Thymus (tissue), 11 donors: ENCODE measurements around the gene FLT4. TPM values are rescaled to one million over a fixed set of nuclear protein-coding genes. Genes with fewer than 3 reads are reported as not detected.
A peak's percentile ranks its signal among the peaks of the same experiment; 100 is the strongest.

ENCODE experiments used
- DNase-seq, 9 donors: peaks; one replicate each; pipeline ENCODE4 v3.0.0-alpha.2; 2013; ENCODE audit warnings: low spot score in 9 of 9, low read depth in 6 of 9, missing footprints in 1 of 9
- H3K27ac ChIP-seq, 2 donors: one replicate each; pipeline ENCODE4 v1.5.1; 2013; ENCODE audit warnings: control low read depth in 1 of 2, low read depth in 1 of 2, low read length in 1 of 2, mild to moderate bottlenecking in 1 of 2, moderate library complexity in 1 of 2
- H3K27me3 ChIP-seq, 2 donors: one replicate each; pipeline ENCODE4 v1.5.1; 2013; ENCODE audit warnings: low read length in 1 of 2; ENCODE audit not compliant: control insufficient read depth in 2 of 2, insufficient read depth in 1 of 2
- H3K36me3 ChIP-seq, 2 donors: one replicate each; pipeline ENCODE4 v1.5.1; 2013; ENCODE audit warnings: low read length in 1 of 2, mild to moderate bottlenecking in 1 of 2, moderate library complexity in 1 of 2; ENCODE audit not compliant: control insufficient read depth in 2 of 2, insufficient read depth in 2 of 2
- H3K4me1 ChIP-seq, 2 donors: one replicate each; pipeline ENCODE4 v1.5.1; 2013; ENCODE audit warnings: low read length in 2 of 2; ENCODE audit not compliant: control insufficient read depth in 2 of 2, insufficient read depth in 2 of 2
- H3K4me3 ChIP-seq, 2 donors: one replicate each; pipeline ENCODE4 v1.5.1; 2013; ENCODE audit warnings: low read length in 2 of 2, control low read depth in 1 of 2, mild to moderate bottlenecking in 1 of 2
- H3K9me3 ChIP-seq, 2 donors: one replicate each; pipeline ENCODE4 v1.5.1; 2013; ENCODE audit warnings: low read length in 1 of 2, mild to moderate bottlenecking in 1 of 2; ENCODE audit not compliant: control insufficient read depth in 2 of 2, insufficient read depth in 1 of 2
- WGBS: extraction: QIAGEN DNeasy Blood & Tissue Kit; methylation state at CpG from one replicate; pipeline ENCODE4 v1.1.7; 2013; 5-methylcytosine and 5-hydroxymethylcytosine counted together
- polyA plus RNA-seq: library from polyadenylated mRNA; stranded (reverse); fragments of 200-250 nt; gene quantifications from one replicate; pipeline ENCODE4 v1.2.3, GENCODE V29; 2013
- total RNA-seq: library from RNA; stranded (reverse); fragments of 120-200 nt; gene quantifications from one replicate; pipeline ENCODE4 v1.2.4, GENCODE V29; 2013
- donor health status: healthy.

Gene FLT4
- total and polyA plus RNA-seq, 2 donors: 1.0 to 3.4 TPM

DNA sequence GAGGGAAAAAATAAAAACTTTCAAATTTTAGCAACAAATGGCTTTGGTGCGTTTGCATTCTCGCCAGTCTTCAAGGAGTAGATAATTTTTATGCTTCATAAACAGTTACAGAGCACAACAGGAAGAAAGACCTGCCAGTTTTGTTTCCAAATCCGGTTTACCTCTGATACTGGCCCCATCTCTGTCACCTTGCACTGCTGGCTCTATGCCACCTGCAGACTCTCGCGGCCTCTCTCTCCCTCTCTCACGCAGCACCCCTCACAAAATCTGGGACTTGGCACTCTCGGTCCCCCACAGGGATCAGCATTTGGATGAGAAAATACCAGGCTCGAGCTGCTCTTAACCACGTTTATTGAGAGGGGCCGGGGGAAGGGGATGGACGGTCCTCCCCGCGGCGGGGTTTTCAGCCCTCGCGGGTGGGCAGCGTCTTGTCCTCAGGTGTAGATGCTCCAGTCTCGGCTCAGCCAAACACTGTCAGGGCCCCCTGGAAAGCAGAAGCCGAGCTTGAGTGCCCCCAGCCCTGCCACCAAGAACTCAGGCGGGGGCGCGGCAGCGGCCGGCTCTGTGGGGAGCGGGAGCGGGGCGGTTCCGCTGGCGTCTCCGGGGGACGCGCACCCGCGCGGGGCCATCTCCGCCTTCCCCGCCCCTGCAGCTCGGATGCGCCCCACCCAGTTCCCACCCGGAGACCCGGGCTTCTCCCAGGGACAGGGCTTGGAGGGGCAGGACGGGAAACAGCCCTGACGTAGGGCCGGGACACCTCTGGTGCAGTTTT, 59.4 kb downstream of the FLT4 start:
- Histone ChIP-seq H3K36me3 (no peaks in the 10 kb centered on the region), H3K4me1 (peaks cover 2 to 12% of the 10 kb centered on the region in 2 donors), H3K9me3 (no peaks in the 10 kb centered on the region), H3K27me3 (peaks cover 39 to 62% of the 10 kb centered on the region in 2 donors), H3K27ac (no peak overlapping the region), H3K4me3 (peak overlapping the region; percentile 13 to 14)
- DNase-seq: peak in 1 of 9 donors; percentile 25
- WGBS: 3% methylated on average over 44 of the region's 44 CpGs

DNA sequence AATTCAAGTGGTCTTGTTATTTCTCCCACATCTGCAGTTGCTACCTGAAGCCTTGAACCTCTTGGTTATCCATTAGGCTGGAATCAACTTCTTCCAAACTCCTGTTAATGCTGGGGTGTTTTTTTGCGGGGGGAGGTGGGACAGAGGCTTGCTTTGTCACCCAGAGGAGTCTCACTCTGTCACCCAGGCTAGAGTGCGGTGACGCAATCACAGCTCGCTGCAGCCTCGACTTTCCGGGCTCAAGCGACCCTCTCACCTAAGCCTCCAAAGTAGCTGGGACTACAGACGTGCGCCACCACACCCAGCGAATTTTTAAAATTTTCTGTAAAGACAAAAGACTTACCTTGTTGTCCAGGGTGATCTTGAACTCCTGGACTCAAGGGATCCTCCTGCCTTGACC, 62.5 kb downstream of the FLT4 start:
- no peak for DNase-seq
- Histone ChIP-seq H3K36me3 (no peaks in the 10 kb centered on the region), H3K27me3 (peaks cover 32 to 42% of the 10 kb centered on the region in 2 donors), H3K4me3 (no peak overlapping the region), H3K4me1 (peaks cover 2 to 12% of the 10 kb centered on the region in 2 donors), H3K27ac (no peak overlapping the region), H3K9me3 (no peaks in the 10 kb centered on the region)
- 96% methylated on average over 10 of the region's 10 CpGs for WGBS

DNA sequence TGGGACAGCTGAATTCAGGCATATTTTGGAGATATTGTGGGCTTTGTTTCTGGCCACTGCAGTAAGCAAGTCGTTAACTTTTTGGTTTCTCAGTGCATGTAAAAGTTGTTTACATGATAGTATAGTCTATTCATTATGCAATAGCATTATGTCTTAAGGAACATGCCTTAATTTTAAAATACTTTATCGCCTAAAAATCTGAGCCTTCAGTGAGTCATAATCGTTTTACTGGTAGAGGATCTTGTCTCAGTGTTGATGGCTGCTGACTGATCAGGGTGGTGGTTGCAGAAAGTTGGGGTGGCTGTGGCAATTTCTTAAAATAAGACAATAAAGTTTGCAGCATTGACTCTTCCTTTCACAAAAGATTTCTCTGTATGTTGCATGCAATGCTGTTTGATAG, 63.2 kb downstream of the FLT4 start:
- Histone ChIP-seq H3K9me3 (no peaks in the 10 kb centered on the region), H3K27ac (no peak overlapping the region), H3K4me3 (no peak overlapping the region), H3K4me1 (peaks cover 2 to 12% of the 10 kb centered on the region in 2 donors), H3K27me3 (peaks cover 26 to 35% of the 10 kb centered on the region in 2 donors), H3K36me3 (no peaks in the 10 kb centered on the region)
- no peak for DNase-seq
- 91% methylated on average over 3 of the region's 3 CpGs for WGBS

DNA sequence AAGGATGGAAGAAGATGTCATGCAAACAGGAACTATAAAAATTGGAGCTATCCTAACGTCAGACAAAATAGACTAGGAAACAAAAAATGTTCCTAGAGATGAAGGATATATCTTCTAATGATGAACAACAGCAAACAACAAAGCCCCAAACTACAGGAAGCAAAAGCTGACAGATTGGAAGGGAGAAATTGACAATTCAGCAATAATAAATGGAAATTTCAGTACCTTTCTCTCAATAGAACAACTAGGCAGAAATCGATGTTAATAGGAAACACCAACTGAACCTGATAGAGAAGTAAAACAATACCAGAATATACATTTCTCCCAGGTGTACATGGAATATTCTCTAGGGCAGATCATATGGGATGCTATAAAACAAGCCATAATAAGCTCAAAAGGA, 65.7 kb downstream of the FLT4 start:
- WGBS: 78% methylated on average over 2 of the region's 2 CpGs
- H3K4me1 ChIP-seq: no peaks in the 10 kb centered on the region
- H3K9me3 ChIP-seq: peaks cover 0 to 3% of the 10 kb centered on the region in 2 donors
- H3K4me3 ChIP-seq: no peak overlapping the region
- peaks cover 2 to 11% of the 10 kb centered on the region in 2 donors for H3K27me3 ChIP-seq
- no peak for DNase-seq
- H3K36me3 ChIP-seq: no peaks in the 10 kb centered on the region
- H3K27ac ChIP-seq: no peak overlapping the region

DNA sequence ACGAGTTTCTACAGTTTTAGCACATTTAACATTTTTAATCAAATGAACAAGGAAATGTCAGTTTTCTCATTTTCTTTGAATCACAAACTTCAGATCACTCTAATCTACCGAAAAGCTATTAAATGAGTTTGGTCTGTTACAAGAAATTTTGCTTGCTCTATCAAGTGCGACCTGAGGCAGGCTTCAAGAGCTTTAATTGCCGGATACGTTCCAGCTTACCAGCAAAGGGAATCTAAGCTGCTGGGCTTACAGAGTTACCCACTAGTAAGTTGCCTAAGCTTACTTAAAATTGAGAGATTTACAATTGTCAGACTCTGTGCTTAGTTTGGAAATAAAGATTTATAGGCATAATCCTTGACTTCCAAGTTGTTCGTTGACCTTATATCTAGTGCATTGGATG, 68.7 kb downstream of the FLT4 start:
- Histone ChIP-seq H3K4me3 (no peak overlapping the region), H3K27ac (no peak overlapping the region), H3K27me3 (no peaks in the 10 kb centered on the region), H3K4me1 (no peaks in the 10 kb centered on the region), H3K9me3 (peaks cover 0 to 3% of the 10 kb centered on the region in 2 donors), H3K36me3 (peaks cover 4 to 5% of the 10 kb centered on the region in 2 donors)
- 96% methylated on average over 6 of the region's 6 CpGs for WGBS
- no peak for DNase-seq

DNA sequence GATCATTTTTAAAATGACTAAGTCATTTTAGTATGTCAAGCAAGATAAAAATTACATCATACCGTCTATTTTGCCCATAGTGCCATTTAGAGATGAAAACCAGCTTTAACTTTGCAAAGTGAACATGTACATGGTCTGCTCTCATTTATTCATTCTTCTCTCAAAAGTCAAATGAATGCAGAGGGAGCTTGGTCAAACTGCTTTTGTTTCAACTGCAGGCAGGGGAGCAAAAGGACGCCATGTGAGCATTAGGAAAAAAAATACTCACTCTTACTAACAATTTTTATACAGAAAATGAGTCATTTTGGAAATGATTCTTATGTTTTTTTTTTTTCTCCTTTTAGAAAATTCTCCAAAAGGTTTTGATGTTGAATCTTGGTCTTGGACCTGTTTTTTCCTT, 73.8 kb downstream of the FLT4 start:
- no peak overlapping the region for H3K4me3 ChIP-seq
- WGBS: 96% methylated on average over 2 of the region's 2 CpGs
- H3K27ac ChIP-seq: no peak overlapping the region
- no peak for DNase-seq
- peaks cover 0 to 3% of the 10 kb centered on the region in 2 donors for H3K9me3 ChIP-seq
- H3K27me3 ChIP-seq: no peaks in the 10 kb centered on the region
- H3K4me1 ChIP-seq: no peaks in the 10 kb centered on the region
- peaks cover 31 to 42% of the 10 kb centered on the region in 2 donors for H3K36me3 ChIP-seq

DNA sequence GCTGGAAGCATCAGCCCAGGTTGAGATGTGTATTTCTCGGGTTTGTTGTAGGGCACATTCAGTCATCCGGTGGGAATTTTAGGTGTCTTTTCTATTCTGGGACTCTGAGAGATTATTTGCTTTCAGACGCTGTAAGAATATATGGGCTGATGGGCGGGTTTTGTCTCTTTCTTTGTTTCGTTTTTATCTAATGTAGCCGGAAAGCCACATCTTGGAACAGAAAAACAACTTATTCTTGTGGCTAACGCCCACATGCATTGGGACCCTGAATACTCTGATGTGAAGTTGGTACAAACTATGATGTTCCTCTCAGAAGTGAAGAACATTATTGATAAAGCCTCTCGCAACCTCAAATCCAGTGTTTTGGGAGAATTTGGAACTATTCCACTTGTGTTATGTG, 80.5 kb downstream of the FLT4 start:
- Histone ChIP-seq H3K27ac (no peak overlapping the region), H3K9me3 (no peaks in the 10 kb centered on the region), H3K4me3 (no peak overlapping the region), H3K4me1 (peaks cover 0 to 2% of the 10 kb centered on the region in 2 donors), H3K36me3 (peaks cover 45 to 80% of the 10 kb centered on the region in 2 donors), H3K27me3 (no peaks in the 10 kb centered on the region)
- DNase-seq: no peak
- 74% methylated on average over 8 of the region's 8 CpGs for WGBS

DNA sequence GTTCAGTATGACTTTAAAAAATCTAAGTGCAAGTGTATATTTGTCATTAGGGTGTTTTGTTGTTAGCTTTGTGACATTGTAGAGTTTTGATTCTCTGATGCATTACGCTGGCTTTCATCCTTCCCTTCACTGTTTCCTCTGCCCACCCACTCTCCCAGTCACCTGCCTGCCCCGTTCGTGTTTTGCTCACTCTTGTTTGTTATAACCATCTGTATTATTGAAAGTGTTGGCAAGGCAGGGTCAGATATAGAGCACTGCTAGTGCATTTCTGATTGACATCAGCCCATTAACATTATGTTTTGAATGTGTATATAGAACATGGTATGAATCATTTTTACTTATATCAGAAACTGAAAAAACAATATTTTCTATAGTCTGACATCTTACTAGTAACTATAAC, 85.4 kb downstream of the FLT4 start:
- peaks cover 3 to 24% of the 10 kb centered on the region in 2 donors for H3K4me1 ChIP-seq
- DNase-seq: peak in 3 of 9 donors; percentile 26 to 38 (median 32)
- H3K4me3 ChIP-seq: no peak overlapping the region
- 42% methylated on average over 3 of the region's 3 CpGs for WGBS
- H3K27me3 ChIP-seq: no peaks in the 10 kb centered on the region
- peaks cover 26 to 52% of the 10 kb centered on the region in 2 donors for H3K36me3 ChIP-seq
- peak overlapping the region in 1 of 2 donors; percentile 15 for H3K27ac ChIP-seq
- no peaks in the 10 kb centered on the region for H3K9me3 ChIP-seq

DNA sequence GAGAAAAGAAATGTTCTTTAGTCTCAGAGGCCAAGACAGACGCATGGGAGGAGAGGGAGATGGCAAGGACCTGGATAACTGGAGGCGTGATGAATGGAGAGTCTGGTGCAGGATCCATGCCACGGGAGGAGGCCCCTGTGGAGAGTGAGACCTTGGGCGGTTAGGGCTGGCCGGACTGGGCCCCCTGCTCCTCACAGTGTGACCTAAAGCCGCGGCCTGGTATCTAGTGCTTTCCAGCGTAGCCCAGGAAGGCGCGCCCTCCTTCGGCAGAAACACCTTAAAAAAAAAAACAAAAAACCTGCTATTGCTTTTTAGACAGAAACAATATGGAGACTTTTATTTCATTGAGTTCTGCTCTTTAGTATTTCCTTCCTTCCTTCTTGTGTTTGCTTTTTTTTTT, 91.2 kb downstream of the FLT4 start:
- no peak for DNase-seq
- H3K9me3 ChIP-seq: no peaks in the 10 kb centered on the region
- no peak overlapping the region for H3K27ac ChIP-seq
- peaks cover 24 to 46% of the 10 kb centered on the region in 2 donors for H3K36me3 ChIP-seq
- H3K27me3 ChIP-seq: no peaks in the 10 kb centered on the region
- H3K4me1 ChIP-seq: peaks cover 3 to 16% of the 10 kb centered on the region in 2 donors
- over 99% methylated on average over 11 of the region's 11 CpGs for WGBS
- no peak overlapping the region for H3K4me3 ChIP-seq
